HEK293T (cell line): ENCODE data around the gene EVPLL.

ENCODE experiments used
- ARNT ChIP-seq: fragments of 450-650 bp; IDR thresholded peaks from 2 replicates; pipeline ENCODE4 v1.6.1; 2017; ENCODE audit warnings: mild to moderate bottlenecking
- ELF4 ChIP-seq: fragments of 450-650 bp; IDR thresholded peaks from 2 replicates; pipeline ENCODE4 v1.6.1; 2017; ENCODE audit warnings: antibody characterized with exemption
- FOXK2 ChIP-seq: fragments of 450-650 bp; IDR thresholded peaks from 2 replicates; pipeline ENCODE4 v1.6.1; 2016; ENCODE audit warnings: mild to moderate bottlenecking
- HDGF ChIP-seq: fragments of 450-650 bp; IDR thresholded peaks from 2 replicates; pipeline ENCODE4 v1.6.1; 2017; ENCODE audit warnings: antibody characterized with exemption, borderline replicate concordance
- L3MBTL2 ChIP-seq: fragments of 450-650 bp; conservative IDR thresholded peaks from 2 replicates; pipeline ENCODE4 v1.6.1; 2016; ENCODE audit warnings: mild to moderate bottlenecking
- LEF1 ChIP-seq: fragments of 450-650 bp; IDR thresholded peaks from 2 replicates; pipeline ENCODE4 v1.6.1; 2017; ENCODE audit warnings: mild to moderate bottlenecking, borderline replicate concordance
- SP1 ChIP-seq: fragments of 450-650 bp; IDR thresholded peaks from 2 replicates; pipeline ENCODE4 v1.6.1; 2017
- SUZ12 ChIP-seq: fragments of 450-650 bp; IDR thresholded peaks from 2 replicates; pipeline ENCODE4 v1.6.1; 2016; ENCODE audit warnings: mild to moderate bottlenecking
- TARDBP ChIP-seq: fragments of 450-650 bp; IDR thresholded peaks from 2 replicates; pipeline ENCODE4 v1.6.1; 2016
- ZNF384 ChIP-seq: fragments of 450-650 bp; IDR thresholded peaks from 2 replicates; pipeline ENCODE4 v1.6.1; 2016
- TF ChIP-seq, protein P1 (sequence below): fragments of 450-650 bp; IDR thresholded peaks from 2 replicates; pipeline ENCODE4 v1.6.1; 2016

- TF ChIP-seq ARNT (no peak), TARDBP (no peak), ELF4 (no peak), HDGF (no peak), SP1 (no peak), FOXK2 (no peak), ZNF384 (no peak), LEF1 (no peak), SUZ12 (no peak), L3MBTL2 (no peak)
- TF ChIP-seq, protein P1, sequence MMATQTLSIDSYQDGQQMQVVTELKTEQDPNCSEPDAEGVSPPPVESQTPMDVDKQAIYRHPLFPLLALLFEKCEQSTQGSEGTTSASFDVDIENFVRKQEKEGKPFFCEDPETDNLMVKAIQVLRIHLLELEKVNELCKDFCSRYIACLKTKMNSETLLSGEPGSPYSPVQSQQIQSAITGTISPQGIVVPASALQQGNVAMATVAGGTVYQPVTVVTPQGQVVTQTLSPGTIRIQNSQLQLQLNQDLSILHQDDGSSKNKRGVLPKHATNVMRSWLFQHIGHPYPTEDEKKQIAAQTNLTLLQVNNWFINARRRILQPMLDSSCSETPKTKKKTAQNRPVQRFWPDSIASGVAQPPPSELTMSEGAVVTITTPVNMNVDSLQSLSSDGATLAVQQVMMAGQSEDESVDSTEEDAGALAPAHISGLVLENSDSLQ, result no peak
Measured at GRCh38 chr17:18371455-18371854, 6.1 kb upstream of the EVPLL start.
